ENCODE data around the gene ARHGEF7.

DNA sequence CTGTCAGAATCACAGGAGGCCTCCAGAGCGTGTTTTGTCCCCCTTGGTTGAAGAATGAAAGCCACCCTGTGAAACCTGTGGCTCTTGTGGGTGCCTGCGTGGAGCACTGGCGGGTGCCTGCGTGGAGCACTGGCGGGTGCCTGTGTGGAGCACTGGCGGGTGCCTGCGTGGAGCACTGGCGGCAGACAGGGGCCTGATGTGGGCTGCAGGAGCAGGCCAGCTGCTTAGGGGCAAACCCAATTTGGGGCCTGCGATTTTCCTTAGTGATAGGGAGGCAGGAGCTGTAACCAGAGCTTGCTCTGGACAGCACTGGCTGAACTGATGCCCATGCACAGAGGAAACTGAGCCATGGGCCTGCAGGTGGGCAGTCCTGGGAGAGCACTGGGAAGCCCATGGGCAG is 24.3 kb downstream of the ARHGEF7 start:
- TF ChIP-seq, protein P1, sequence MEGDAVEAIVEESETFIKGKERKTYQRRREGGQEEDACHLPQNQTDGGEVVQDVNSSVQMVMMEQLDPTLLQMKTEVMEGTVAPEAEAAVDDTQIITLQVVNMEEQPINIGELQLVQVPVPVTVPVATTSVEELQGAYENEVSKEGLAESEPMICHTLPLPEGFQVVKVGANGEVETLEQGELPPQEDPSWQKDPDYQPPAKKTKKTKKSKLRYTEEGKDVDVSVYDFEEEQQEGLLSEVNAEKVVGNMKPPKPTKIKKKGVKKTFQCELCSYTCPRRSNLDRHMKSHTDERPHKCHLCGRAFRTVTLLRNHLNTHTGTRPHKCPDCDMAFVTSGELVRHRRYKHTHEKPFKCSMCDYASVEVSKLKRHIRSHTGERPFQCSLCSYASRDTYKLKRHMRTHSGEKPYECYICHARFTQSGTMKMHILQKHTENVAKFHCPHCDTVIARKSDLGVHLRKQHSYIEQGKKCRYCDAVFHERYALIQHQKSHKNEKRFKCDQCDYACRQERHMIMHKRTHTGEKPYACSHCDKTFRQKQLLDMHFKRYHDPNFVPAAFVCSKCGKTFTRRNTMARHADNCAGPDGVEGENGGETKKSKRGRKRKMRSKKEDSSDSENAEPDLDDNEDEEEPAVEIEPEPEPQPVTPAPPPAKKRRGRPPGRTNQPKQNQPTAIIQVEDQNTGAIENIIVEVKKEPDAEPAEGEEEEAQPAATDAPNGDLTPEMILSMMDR (conservative IDR thresholded peaks at IDR 0.05; ENCODE audit: low read depth in 2 of 2), result no peak
- TF ChIP-seq CREB1 (CRISPR knock-in tag; IDR thresholded peaks at IDR 0.05; ENCODE audit: low read depth), result no peak
- no peak for TF ChIP-seq EZH2phosphoT487 (IDR thresholded peaks at IDR 0.05; ENCODE audit: unreplicated experiment)
- TF ChIP-seq EZH2 (IDR thresholded peaks at IDR 0.05; ENCODE audit: low read depth, unreplicated experiment), result no peak
- TF ChIP-seq POLR2AphosphoS5 (IDR thresholded peaks at IDR 0.05; ENCODE audit: low read depth), result no peak
- no peak for TF ChIP-seq ZNF331 (CRISPR knock-in tag; IDR thresholded peaks at IDR 0.05; ENCODE audit: low read depth)
- TF ChIP-seq, protein P2, sequence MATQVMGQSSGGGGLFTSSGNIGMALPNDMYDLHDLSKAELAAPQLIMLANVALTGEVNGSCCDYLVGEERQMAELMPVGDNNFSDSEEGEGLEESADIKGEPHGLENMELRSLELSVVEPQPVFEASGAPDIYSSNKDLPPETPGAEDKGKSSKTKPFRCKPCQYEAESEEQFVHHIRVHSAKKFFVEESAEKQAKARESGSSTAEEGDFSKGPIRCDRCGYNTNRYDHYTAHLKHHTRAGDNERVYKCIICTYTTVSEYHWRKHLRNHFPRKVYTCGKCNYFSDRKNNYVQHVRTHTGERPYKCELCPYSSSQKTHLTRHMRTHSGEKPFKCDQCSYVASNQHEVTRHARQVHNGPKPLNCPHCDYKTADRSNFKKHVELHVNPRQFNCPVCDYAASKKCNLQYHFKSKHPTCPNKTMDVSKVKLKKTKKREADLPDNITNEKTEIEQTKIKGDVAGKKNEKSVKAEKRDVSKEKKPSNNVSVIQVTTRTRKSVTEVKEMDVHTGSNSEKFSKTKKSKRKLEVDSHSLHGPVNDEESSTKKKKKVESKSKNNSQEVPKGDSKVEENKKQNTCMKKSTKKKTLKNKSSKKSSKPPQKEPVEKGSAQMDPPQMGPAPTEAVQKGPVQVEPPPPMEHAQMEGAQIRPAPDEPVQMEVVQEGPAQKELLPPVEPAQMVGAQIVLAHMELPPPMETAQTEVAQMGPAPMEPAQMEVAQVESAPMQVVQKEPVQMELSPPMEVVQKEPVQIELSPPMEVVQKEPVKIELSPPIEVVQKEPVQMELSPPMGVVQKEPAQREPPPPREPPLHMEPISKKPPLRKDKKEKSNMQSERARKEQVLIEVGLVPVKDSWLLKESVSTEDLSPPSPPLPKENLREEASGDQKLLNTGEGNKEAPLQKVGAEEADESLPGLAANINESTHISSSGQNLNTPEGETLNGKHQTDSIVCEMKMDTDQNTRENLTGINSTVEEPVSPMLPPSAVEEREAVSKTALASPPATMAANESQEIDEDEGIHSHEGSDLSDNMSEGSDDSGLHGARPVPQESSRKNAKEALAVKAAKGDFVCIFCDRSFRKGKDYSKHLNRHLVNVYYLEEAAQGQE (IDR thresholded peaks at IDR 0.05; ENCODE audit: unreplicated experiment), result no peak
- TF ChIP-seq NANOG (IDR thresholded peaks at IDR 0.05; ENCODE audit: borderline replicate concordance), result no peak
- no peak for TF ChIP-seq JUNB (IDR thresholded peaks at IDR 0.05; ENCODE audit: unreplicated experiment)
- no peak for TF ChIP-seq STAT1 (IDR thresholded peaks at IDR 0.05; ENCODE audit: unreplicated experiment)
- TF ChIP-seq ETS1 (IDR thresholded peaks at IDR 0.05), result no peak
- TF ChIP-seq ZNF114 (CRISPR knock-in tag; IDR thresholded peaks at IDR 0.05), result no peak
- TF ChIP-seq, protein P3, sequence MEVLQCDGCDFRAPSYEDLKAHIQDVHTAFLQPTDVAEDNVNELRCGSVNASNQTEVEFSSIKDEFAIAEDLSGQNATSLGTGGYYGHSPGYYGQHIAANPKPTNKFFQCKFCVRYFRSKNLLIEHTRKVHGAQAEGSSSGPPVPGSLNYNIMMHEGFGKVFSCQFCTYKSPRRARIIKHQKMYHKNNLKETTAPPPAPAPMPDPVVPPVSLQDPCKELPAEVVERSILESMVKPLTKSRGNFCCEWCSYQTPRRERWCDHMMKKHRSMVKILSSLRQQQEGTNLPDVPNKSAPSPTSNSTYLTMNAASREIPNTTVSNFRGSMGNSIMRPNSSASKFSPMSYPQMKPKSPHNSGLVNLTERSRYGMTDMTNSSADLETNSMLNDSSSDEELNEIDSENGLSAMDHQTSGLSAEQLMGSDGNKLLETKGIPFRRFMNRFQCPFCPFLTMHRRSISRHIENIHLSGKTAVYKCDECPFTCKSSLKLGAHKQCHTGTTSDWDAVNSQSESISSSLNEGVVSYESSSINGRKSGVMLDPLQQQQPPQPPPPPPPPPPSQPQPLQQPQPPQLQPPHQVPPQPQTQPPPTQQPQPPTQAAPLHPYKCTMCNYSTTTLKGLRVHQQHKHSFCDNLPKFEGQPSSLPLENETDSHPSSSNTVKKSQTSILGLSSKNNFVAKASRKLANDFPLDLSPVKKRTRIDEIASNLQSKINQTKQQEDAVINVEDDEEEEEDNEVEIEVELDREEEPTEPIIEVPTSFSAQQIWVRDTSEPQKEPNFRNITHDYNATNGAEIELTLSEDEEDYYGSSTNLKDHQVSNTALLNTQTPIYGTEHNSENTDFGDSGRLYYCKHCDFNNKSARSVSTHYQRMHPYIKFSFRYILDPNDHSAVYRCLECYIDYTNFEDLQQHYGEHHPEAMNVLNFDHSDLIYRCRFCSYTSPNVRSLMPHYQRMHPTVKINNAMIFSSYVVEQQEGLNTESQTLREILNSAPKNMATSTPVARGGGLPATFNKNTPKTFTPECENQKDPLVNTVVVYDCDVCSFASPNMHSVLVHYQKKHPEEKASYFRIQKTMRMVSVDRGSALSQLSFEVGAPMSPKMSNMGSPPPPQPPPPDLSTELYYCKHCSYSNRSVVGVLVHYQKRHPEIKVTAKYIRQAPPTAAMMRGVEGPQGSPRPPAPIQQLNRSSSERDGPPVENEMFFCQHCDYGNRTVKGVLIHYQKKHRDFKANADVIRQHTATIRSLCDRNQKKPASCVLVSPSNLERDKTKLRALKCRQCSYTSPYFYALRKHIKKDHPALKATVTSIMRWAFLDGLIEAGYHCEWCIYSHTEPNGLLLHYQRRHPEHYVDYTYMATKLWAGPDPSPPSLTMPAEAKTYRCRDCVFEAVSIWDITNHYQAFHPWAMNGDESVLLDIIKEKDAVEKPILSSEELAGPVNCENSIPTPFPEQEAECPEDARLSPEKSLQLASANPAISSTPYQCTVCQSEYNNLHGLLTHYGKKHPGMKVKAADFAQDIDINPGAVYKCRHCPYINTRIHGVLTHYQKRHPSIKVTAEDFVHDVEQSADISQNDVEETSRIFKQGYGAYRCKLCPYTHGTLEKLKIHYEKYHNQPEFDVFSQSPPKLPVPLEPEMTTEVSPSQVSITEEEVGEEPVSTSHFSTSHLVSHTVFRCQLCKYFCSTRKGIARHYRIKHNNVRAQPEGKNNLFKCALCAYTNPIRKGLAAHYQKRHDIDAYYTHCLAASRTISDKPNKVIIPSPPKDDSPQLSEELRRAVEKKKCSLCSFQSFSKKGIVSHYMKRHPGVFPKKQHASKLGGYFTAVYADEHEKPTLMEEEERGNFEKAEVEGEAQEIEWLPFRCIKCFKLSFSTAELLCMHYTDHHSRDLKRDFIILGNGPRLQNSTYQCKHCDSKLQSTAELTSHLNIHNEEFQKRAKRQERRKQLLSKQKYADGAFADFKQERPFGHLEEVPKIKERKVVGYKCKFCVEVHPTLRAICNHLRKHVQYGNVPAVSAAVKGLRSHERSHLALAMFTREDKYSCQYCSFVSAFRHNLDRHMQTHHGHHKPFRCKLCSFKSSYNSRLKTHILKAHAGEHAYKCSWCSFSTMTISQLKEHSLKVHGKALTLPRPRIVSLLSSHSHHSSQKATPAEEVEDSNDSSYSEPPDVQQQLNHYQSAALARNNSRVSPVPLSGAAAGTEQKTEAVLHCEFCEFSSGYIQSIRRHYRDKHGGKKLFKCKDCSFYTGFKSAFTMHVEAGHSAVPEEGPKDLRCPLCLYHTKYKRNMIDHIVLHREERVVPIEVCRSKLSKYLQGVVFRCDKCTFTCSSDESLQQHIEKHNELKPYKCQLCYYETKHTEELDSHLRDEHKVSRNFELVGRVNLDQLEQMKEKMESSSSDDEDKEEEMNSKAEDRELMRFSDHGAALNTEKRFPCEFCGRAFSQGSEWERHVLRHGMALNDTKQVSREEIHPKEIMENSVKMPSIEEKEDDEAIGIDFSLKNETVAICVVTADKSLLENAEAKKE (CRISPR knock-in tag; IDR thresholded peaks at IDR 0.05), result no peak

Data from GM23338 (cell line).